Stimulated activated naive B cell treated with anti-CD40 and anti-IgM and Interleukin-4, amounts not matched to agents 10 μg/mL and 1 μg/mL and 100 μg/mL, for 72 hours (primary cell): ENCODE measurements around the gene GLIPR1L2.
"Not testable (repeated sequence)": the region's sequence is repeated elsewhere in the genome, so short reads cannot be mapped to it uniquely, and the experiment has no call there.

Experiments used
- ATAC-seq, 2 donors: fragments of 150-1000 bp; cut with Tn5 transposase; replicated peaks; 2 replicates each; pipeline ENCODE4 v1.10.0; 2021; ENCODE audit warnings: moderate library complexity in 1 of 2
- DNase-seq: peaks from one replicate; pipeline ENCODE4 v3.0.0; 2021
- H3K27ac Mint-ChIP-seq: one replicate; pipeline ENCODE4 v1.8.0; 2022; ENCODE audit warnings: mild to moderate bottlenecking, mixed read lengths
- H3K27me3 Mint-ChIP-seq, 2 donors: one replicate each; pipeline ENCODE4 v1.8.0; 2022; ENCODE audit warnings: mixed read lengths in 2 of 2
- H3K36me3 Mint-ChIP-seq, 2 donors: one replicate each; pipeline ENCODE4 v1.8.0; 2022; ENCODE audit warnings: mixed read lengths in 2 of 2, mild to moderate bottlenecking in 1 of 2
- H3K4me1 Mint-ChIP-seq, 2 donors: one replicate each; pipeline ENCODE4 v1.8.0; 2022; ENCODE audit warnings: mixed read lengths in 2 of 2, mild to moderate bottlenecking in 1 of 2
- H3K4me3 Mint-ChIP-seq, 2 donors: one replicate each; pipeline ENCODE4 v1.8.0; 2022; ENCODE audit warnings: mild to moderate bottlenecking in 2 of 2, mixed read lengths in 2 of 2, moderate library complexity in 1 of 2
- H3K9me3 Mint-ChIP-seq, 2 donors: one replicate each; pipeline ENCODE4 v1.8.0; 2022; ENCODE audit warnings: mixed read lengths in 2 of 2, mild to moderate bottlenecking in 1 of 2

Gene GLIPR1L2

GRCh38 chr12:75442454-75442853 lies 51.6 kb downstream of the GLIPR1L2 start:
- H3K27me3 Mint-ChIP-seq = peaks cover 6 to 19% of the 10 kb centered on the region in 2 donors
- ATAC-seq, H3K9me3 Mint-ChIP-seq, DNase-seq, H3K36me3 Mint-ChIP-seq, H3K4me3 Mint-ChIP-seq, H3K4me1 Mint-ChIP-seq, H3K27ac Mint-ChIP-seq: not testable (repeated sequence)

GRCh38 chr12:75443709-75444108 lies 52.8 kb downstream of the GLIPR1L2 start:
- H3K9me3 Mint-ChIP-seq = peaks cover 5% of the 10 kb centered on the region in 2 donors
- ATAC-seq (no peak), DNase-seq (no peak)
- H3K27me3 Mint-ChIP-seq = peaks cover 6 to 19% of the 10 kb centered on the region in 2 donors
- no peak overlapping the region for H3K4me3 Mint-ChIP-seq
- peaks cover 4 to 5% of the 10 kb centered on the region in 2 donors for H3K36me3 Mint-ChIP-seq
- H3K27ac Mint-ChIP-seq = no peak overlapping the region
- H3K4me1 Mint-ChIP-seq = no peaks in the 10 kb centered on the region

- H3K4me3 Mint-ChIP-seq = no peak overlapping the region
These were observed 53.7 kb downstream of the GLIPR1L2 start for GRCh38 chr12:75444429-75445136.

GRCh38 chr12:75445137-75445507 lies 54.2 kb downstream of the GLIPR1L2 start:
- H3K4me3 Mint-ChIP-seq, H3K9me3 Mint-ChIP-seq, H3K27ac Mint-ChIP-seq, H3K36me3 Mint-ChIP-seq, DNase-seq, H3K4me1 Mint-ChIP-seq, ATAC-seq: not testable (repeated sequence)
- H3K27me3 Mint-ChIP-seq = peaks cover 6 to 19% of the 10 kb centered on the region in 2 donors

More at GRCh38 chr12:75444429-75445136, 53.7 kb downstream of the GLIPR1L2 start:
- peaks cover 4 to 5% of the 10 kb centered on the region in 2 donors for H3K36me3 Mint-ChIP-seq
- ATAC-seq (no peak), DNase-seq (no peak)
- peaks cover 5% of the 10 kb centered on the region in 2 donors for H3K9me3 Mint-ChIP-seq
- no peak overlapping the region for H3K27ac Mint-ChIP-seq
- peaks cover 6 to 19% of the 10 kb centered on the region in 2 donors for H3K27me3 Mint-ChIP-seq
- H3K4me1 Mint-ChIP-seq = no peaks in the 10 kb centered on the region

GRCh38 chr12:75446857-75447256 lies 56.0 kb downstream of the GLIPR1L2 start:
- ATAC-seq = no peak
- H3K27ac Mint-ChIP-seq = no peak overlapping the region

GRCh38 chr12:75447691-75448393 lies 57.0 kb downstream of the GLIPR1L2 start:
- Mint-ChIP-seq H3K9me3 (no peaks in the 10 kb centered on the region), H3K36me3 (no peaks in the 10 kb centered on the region), H3K27ac (no peak overlapping the region), H3K4me3 (no peak overlapping the region), H3K27me3 (peaks cover 0 to 8% of the 10 kb centered on the region in 2 donors), H3K4me1 (no peaks in the 10 kb centered on the region)
- DNase-seq = no peak
- no peak for ATAC-seq

More at GRCh38 chr12:75446857-75447256, 56.0 kb downstream of the GLIPR1L2 start:
- Mint-ChIP-seq H3K36me3 (no peaks in the 10 kb centered on the region), H3K4me1 (no peaks in the 10 kb centered on the region), H3K4me3 (no peak overlapping the region), H3K9me3 (no peaks in the 10 kb centered on the region), H3K27me3 (peaks cover 0 to 13% of the 10 kb centered on the region in 2 donors)
- DNase-seq = no peak

GRCh38 chr12:75452675-75453330 lies 61.9 kb downstream of the GLIPR1L2 start:
- Mint-ChIP-seq H3K36me3 (peaks cover 2 to 3% of the 10 kb centered on the region in 2 donors), H3K4me3 (no peak overlapping the region), H3K27me3 (peaks cover 4 to 5% of the 10 kb centered on the region in 2 donors), H3K27ac (no peak overlapping the region), H3K4me1 (no peaks in the 10 kb centered on the region), H3K9me3 (peaks cover 6 to 7% of the 10 kb centered on the region in 2 donors)
- ATAC-seq = no peak
- DNase-seq = no peak

GRCh38 chr12:75455839-75456238 lies 65.0 kb downstream of the GLIPR1L2 start:
- no peak overlapping the region for H3K4me3 Mint-ChIP-seq

GRCh38 chr12:75457191-75457590 lies 66.3 kb downstream of the GLIPR1L2 start:
- H3K36me3 Mint-ChIP-seq = peaks cover 2 to 9% of the 10 kb centered on the region in 2 donors
- H3K4me1 Mint-ChIP-seq = no peaks in the 10 kb centered on the region
- peaks cover 7 to 12% of the 10 kb centered on the region in 2 donors for H3K9me3 Mint-ChIP-seq
- no peak overlapping the region for H3K4me3 Mint-ChIP-seq
- DNase-seq (no peak), ATAC-seq (no peak)
- H3K27ac Mint-ChIP-seq = no peak overlapping the region
- H3K27me3 Mint-ChIP-seq = peaks cover 4 to 5% of the 10 kb centered on the region in 2 donors

More at GRCh38 chr12:75455839-75456238, 65.0 kb downstream of the GLIPR1L2 start:
- DNase-seq = no peak
- no peak overlapping the region for H3K27ac Mint-ChIP-seq
- H3K4me1 Mint-ChIP-seq = no peaks in the 10 kb centered on the region
- H3K36me3 Mint-ChIP-seq = peaks cover 2 to 9% of the 10 kb centered on the region in 2 donors
- ATAC-seq = no peak
- H3K27me3 Mint-ChIP-seq = peaks cover 4 to 5% of the 10 kb centered on the region in 2 donors
- H3K9me3 Mint-ChIP-seq = peaks cover 7 to 12% of the 10 kb centered on the region in 2 donors

- not testable (repeated sequence) for DNase-seq, H3K27me3 Mint-ChIP-seq, H3K27ac Mint-ChIP-seq, H3K4me1 Mint-ChIP-seq, H3K36me3 Mint-ChIP-seq, ATAC-seq, H3K4me3 Mint-ChIP-seq
- peaks cover 7 to 12% of the 10 kb centered on the region in 2 donors for H3K9me3 Mint-ChIP-seq
These were observed 67.0 kb downstream of the GLIPR1L2 start for GRCh38 chr12:75457866-75458265.

- peaks cover 2 to 9% of the 10 kb centered on the region in 2 donors for H3K36me3 Mint-ChIP-seq
- no peak overlapping the region for H3K27ac Mint-ChIP-seq
- DNase-seq = no peak
- H3K9me3 Mint-ChIP-seq = peaks cover 7 to 12% of the 10 kb centered on the region in 2 donors
- H3K4me3 Mint-ChIP-seq = no peak overlapping the region
- H3K27me3 Mint-ChIP-seq = peaks cover 4 to 5% of the 10 kb centered on the region in 2 donors
- ATAC-seq = no peak
- no peaks in the 10 kb centered on the region for H3K4me1 Mint-ChIP-seq
These were observed 68.9 kb downstream of the GLIPR1L2 start for GRCh38 chr12:75459755-75460154.

- Mint-ChIP-seq H3K27ac (no peak overlapping the region), H3K36me3 (peaks cover 2 to 9% of the 10 kb centered on the region in 2 donors), H3K27me3 (peaks cover 4 to 5% of the 10 kb centered on the region in 2 donors), H3K4me1 (no peaks in the 10 kb centered on the region), H3K4me3 (no peak overlapping the region), H3K9me3 (peaks cover 7 to 12% of the 10 kb centered on the region in 2 donors)
- DNase-seq (no peak), ATAC-seq (no peak)
These were observed 69.3 kb downstream of the GLIPR1L2 start for GRCh38 chr12:75460204-75460603.

GRCh38 chr12:75471902-75472890 lies 81.3 kb downstream of the GLIPR1L2 start:
- H3K36me3 Mint-ChIP-seq = peaks cover 0 to 2% of the 10 kb centered on the region in 2 donors
- peak; percentile 94 to 95 for ATAC-seq
- H3K27ac Mint-ChIP-seq = peak overlapping the region; percentile 85
- no peaks in the 10 kb centered on the region for H3K27me3 Mint-ChIP-seq
- H3K9me3 Mint-ChIP-seq = peaks cover 2 to 4% of the 10 kb centered on the region in 2 donors
- H3K4me3 Mint-ChIP-seq = no peak overlapping the region
- DNase-seq = no peak
- H3K4me1 Mint-ChIP-seq = peaks cover 24 to 40% of the 10 kb centered on the region in 2 donors
